Central memory CD4-positive, alpha-beta T cell (primary cell): ENCODE results near the gene KDM3B.
"Not testable (repeated sequence)": the region's sequence is repeated elsewhere in the genome, so short reads cannot be mapped to it uniquely, and the experiment has no call there.

ENCODE experiments used
- DNase-seq: peaks from one replicate; pipeline ENCODE4 v3.0.0; 2022
- total RNA-seq, 3 experiments: gene quantifications; one replicate each; lab custom pipeline; 2026; lab: John Stamatoyannopoulos, UW

The KDM3B gene
- total RNA-seq: 110 to 193 (median 179) reads per million in 3 experiments

GRCh38 chr5:138352071-138352721 is at the start of gene KDM3B:
Gene KDM3B (plus strand): TSS chr5:138352685. CDS start chr5:138352796, 111 bp downstream.
- DNase-seq: peak; percentile 94

- no peak for DNase-seq
Measured at GRCh38 chr5:138303372-138303771, 49.1 kb upstream of the KDM3B start.

- DNase-seq: no peak
Measured at GRCh38 chr5:138305797-138306196, 46.7 kb upstream of the KDM3B start.

GRCh38 chr5:138315751-138316278 is 36.7 kb upstream of the KDM3B start:
- DNase-seq: no peak

- DNase-seq: no peak
Measured at GRCh38 chr5:138316355-138316754, 36.1 kb upstream of the KDM3B start.

GRCh38 chr5:138318211-138318610 is 34.3 kb upstream of the KDM3B start:
- not testable (repeated sequence) for DNase-seq

- no peak for DNase-seq
Measured at GRCh38 chr5:138330813-138331448, 21.6 kb upstream of the KDM3B start.

GRCh38 chr5:138331449-138332368 is 20.8 kb upstream of the KDM3B start, which contains the start of gene CDC25C:
Gene CDC25C (minus strand): TSS chr5:138331804. CDS start chr5:138331180, 624 bp downstream.
- DNase-seq: peak; percentile 97

- no peak for DNase-seq
Measured at GRCh38 chr5:138334867-138335447, 17.5 kb upstream of the KDM3B start.

- no peak for DNase-seq
Measured at GRCh38 chr5:138336952-138337684, 15.4 kb upstream of the KDM3B start.

- peak; percentile 91 for DNase-seq
Measured at GRCh38 chr5:138337685-138338410, 14.6 kb upstream of the KDM3B start, which contains the start of gene FAM53C. Gene FAM53C (plus strand): TSS chr5:138338266. CDS start chr5:138341336, 3,070 bp downstream.

GRCh38 chr5:138338411-138339090 is 13.9 kb upstream of the KDM3B start:
- DNase-seq: peak; percentile 17

- DNase-seq: no peak
Measured at GRCh38 chr5:138339091-138339456, 13.4 kb upstream of the KDM3B start.

- no peak for DNase-seq
Measured at GRCh38 chr5:138339464-138339863, 13.0 kb upstream of the KDM3B start.

- no peak for DNase-seq
Measured at GRCh38 chr5:138340008-138340407, 12.5 kb upstream of the KDM3B start.

- DNase-seq: no peak
Measured at GRCh38 chr5:138344887-138345622, 7.4 kb upstream of the KDM3B start.

GRCh38 chr5:138346889-138347288 is 5.6 kb upstream of the KDM3B start:
- no peak for DNase-seq

GRCh38 chr5:138349852-138350562 is 2.5 kb upstream of the KDM3B start:
- DNase-seq: no peak

GRCh38 chr5:138350563-138350890 is 2.0 kb upstream of the KDM3B start:
- DNase-seq: no peak
